GM23248 (cell line): ENCODE measurements around the gene PRR22.

Source experiments
- EZH2 ChIP-seq: fragments of 200-600 bp; sonication (generic); IDR thresholded peaks from 2 replicates; pipeline ENCODE4 v1.6.1; 2018; ENCODE audit warnings: antibody characterized with exemption, mild to moderate bottlenecking; ENCODE audit not compliant: insufficient read depth, poor library complexity, severe bottlenecking
- EZH2phosphoT487 ChIP-seq: fragments of 200-600 bp; sonication (generic); IDR thresholded peaks from 2 replicates; pipeline ENCODE4 v1.6.1; 2018; ENCODE audit warnings: antibody characterized with exemption, moderate library complexity, mild to moderate bottlenecking, low read depth; ENCODE audit not compliant: insufficient read depth

- no peak for TF ChIP-seq EZH2
- no peak for TF ChIP-seq EZH2phosphoT487
These were observed 40.6 kb upstream of the PRR22 start for GRCh38 chr19:5825178-5825577.
